Ascending aorta (tissue), 2 donors: ENCODE results near the gene CPED1. TPM values are rescaled to one million over a fixed set of nuclear protein-coding genes. Genes with fewer than 3 reads are reported as not detected.

Experiments
- DNase-seq, 2 donors: peaks; one replicate each; pipeline ENCODE4 v3.0.0-alpha.2; 2019; ENCODE audit warnings: low spot score in 2 of 2
- H3K27ac ChIP-seq, 2 donors: fragments of 200-600 bp; sonication (generic); one replicate each; pipeline ENCODE4 v1.5.1; 2016 to 2017; ENCODE audit warnings: mild to moderate bottlenecking in 1 of 2
- H3K27me3 ChIP-seq: fragments of 200-600 bp; sonication (generic); one replicate; pipeline ENCODE4 v1.5.1; 2017
- H3K36me3 ChIP-seq, 2 donors: fragments of 200-600 bp; sonication (generic); one replicate each; pipeline ENCODE4 v1.5.1; 2016
- H3K4me1 ChIP-seq, 2 donors: fragments of 200-600 bp; sonication (generic); one replicate each; pipeline ENCODE4 v1.5.1; 2016 to 2017; ENCODE audit warnings: mild to moderate bottlenecking in 1 of 2
- H3K4me3 ChIP-seq, 2 donors: fragments of 200-600 bp; sonication (generic); one replicate each; pipeline ENCODE4 v1.5.1; 2016 to 2017; ENCODE audit warnings: mild to moderate bottlenecking in 1 of 2
- H3K9me3 ChIP-seq, 2 donors: fragments of 200-600 bp; sonication (generic); one replicate each; pipeline ENCODE4 v1.5.1; 2016
- CTCF ChIP-seq, 3 experiments: fragments of 200-600 bp in 2 of 3; fragments of 450-650 bp in 1 of 3; sonication (generic) in 2 of 3; IDR thresholded peaks; one replicate each; pipeline ENCODE4 v1.5.1; 2016 to 2019; ENCODE audit warnings: antibody characterized with exemption in 3 of 3, mild to moderate bottlenecking in 1 of 3, moderate library complexity in 1 of 3
- intact Hi-C: fragments of 100-400 bp; cut with DNase I; formaldehyde crosslinking; loops from one replicate; pipeline ENCODE4 v1.15.1; 2023
- total RNA-seq: library from RNA; depleted of rRNA; stranded (reverse); fragments of >200 nt; gene quantifications from one replicate; pipeline ENCODE4 v1.1.0, GENCODE V29; 2016

The CPED1 gene
- total RNA-seq, 1 donor from 2014 or later = 69.5 TPM

GRCh38 chr7:121167971-121168370 is 179.5 kb downstream of the CPED1 start:
- intact Hi-C loops = no loop called here
- TF ChIP-seq CTCF (IDR thresholded peaks at IDR 0.05) = no peak
- Histone ChIP-seq H3K27ac (no peak overlapping the region), H3K4me1 (no peaks in the 10 kb centered on the region), H3K9me3 (no peaks in the 10 kb centered on the region), H3K4me3 (no peak overlapping the region), H3K36me3 (no peaks in the 10 kb centered on the region), H3K27me3 (no peaks in the 10 kb centered on the region)
- no peak for DNase-seq

GRCh38 chr7:121169469-121169868 is 181.0 kb downstream of the CPED1 start:
- intact Hi-C loops = no loop called here
- Histone ChIP-seq H3K27ac (no peak overlapping the region), H3K9me3 (no peaks in the 10 kb centered on the region), H3K4me3 (no peak overlapping the region), H3K36me3 (no peaks in the 10 kb centered on the region), H3K4me1 (no peaks in the 10 kb centered on the region), H3K27me3 (no peaks in the 10 kb centered on the region)
- DNase-seq = no peak
- no peak for TF ChIP-seq CTCF (IDR thresholded peaks at IDR 0.05)

GRCh38 chr7:121172484-121172883 is 184.0 kb downstream of the CPED1 start:
- H3K4me1 ChIP-seq = peaks cover 0 to 3% of the 10 kb centered on the region in 2 donors
- DNase-seq = no peak
- H3K4me3 ChIP-seq = no peak overlapping the region
- H3K9me3 ChIP-seq = no peaks in the 10 kb centered on the region
- no peaks in the 10 kb centered on the region for H3K27me3 ChIP-seq
- H3K27ac ChIP-seq = no peak overlapping the region
- no peak for TF ChIP-seq CTCF (IDR thresholded peaks at IDR 0.05)
- intact Hi-C loops = no loop called here
- no peaks in the 10 kb centered on the region for H3K36me3 ChIP-seq

GRCh38 chr7:121175826-121176225 is 187.3 kb downstream of the CPED1 start:
- no peaks in the 10 kb centered on the region for H3K36me3 ChIP-seq
- H3K4me3 ChIP-seq = no peak overlapping the region
- no peak for DNase-seq
- no peak for TF ChIP-seq CTCF (IDR thresholded peaks at IDR 0.05)
- peaks cover 0 to 3% of the 10 kb centered on the region in 2 donors for H3K4me1 ChIP-seq
- intact Hi-C loops = no loop called here
- H3K27me3 ChIP-seq = no peaks in the 10 kb centered on the region
- no peaks in the 10 kb centered on the region for H3K9me3 ChIP-seq
- no peak overlapping the region for H3K27ac ChIP-seq

- TF ChIP-seq CTCF (IDR thresholded peaks at IDR 0.05) = no peak
- Histone ChIP-seq H3K4me1 (peaks cover 0 to 3% of the 10 kb centered on the region in 2 donors), H3K4me3 (no peak overlapping the region), H3K27me3 (no peaks in the 10 kb centered on the region), H3K27ac (no peak overlapping the region), H3K9me3 (no peaks in the 10 kb centered on the region), H3K36me3 (no peaks in the 10 kb centered on the region)
- no peak for DNase-seq
- intact Hi-C loops = no loop called here
Observed at GRCh38 chr7:121178452-121178851, 189.9 kb downstream of the CPED1 start.

- Histone ChIP-seq H3K27ac (no peak overlapping the region), H3K36me3 (no peaks in the 10 kb centered on the region), H3K9me3 (no peaks in the 10 kb centered on the region), H3K4me1 (peaks cover 0 to 3% of the 10 kb centered on the region in 2 donors), H3K27me3 (no peaks in the 10 kb centered on the region), H3K4me3 (no peak overlapping the region)
- intact Hi-C loops = no loop called here
- no peak for TF ChIP-seq CTCF (IDR thresholded peaks at IDR 0.05)
- no peak for DNase-seq
Observed at GRCh38 chr7:121178869-121179497, 190.5 kb downstream of the CPED1 start.
